Caco-2 (cell line): ENCODE measurements around the gene RALGPS1. TPM values are rescaled to one million over a fixed set of nuclear protein-coding genes. Genes with fewer than 3 reads are reported as not detected.

Experiments
- BruUV-seq: library from RNA; stranded (reverse); fragments of 400-500 nt; replicated peaks from 2 replicates; lab custom pipeline; 2021; lab: Mats Ljungman, UMichigan
- CTCF ChIA-PET: fragments of 300-600 bp; sonication (Branson Sonifier 250); formaldehyde crosslinking; loops from one replicate; lab custom pipeline; 2022; ENCODE audit warnings: antibody characterized with exemption; lab: Charles Lee
- POLR2A ChIA-PET: fragments of 300-600 bp; sonication (Branson Sonifier 250); formaldehyde crosslinking; loops from one replicate; lab custom pipeline; 2022; ENCODE audit warnings: antibody characterized with exemption; lab: Charles Lee
- DNase-seq, 2 experiments: peaks; one replicate each; pipeline versions ENCODE4 v3.0.0 to v3.0.0-alpha.2; 2020 to 2022
- H3K27me3 ChIP-seq: replicated peaks from 2 replicates; pipeline ENCODE4 v1.6.0; 2011; ENCODE audit warnings: low read length; ENCODE audit not compliant: control insufficient read depth, insufficient read depth
- H3K36me3 ChIP-seq: 2 replicates; pipeline ENCODE4 v1.5.1; 2011; ENCODE audit warnings: low read length; ENCODE audit not compliant: control insufficient read depth, insufficient read depth
- H3K4me1 ChIP-seq: fragments of 250-450 bp; sonication (Bioruptor Pico); 2 replicates; pipeline ENCODE4 v1.5.1; 2020; ENCODE audit warnings: mild to moderate bottlenecking
- H3K4me3 ChIP-seq: 2 replicates; pipeline ENCODE4 v1.5.1; 2011; ENCODE audit warnings: low read depth, mild to moderate bottlenecking, control low read depth, low read length
- H3K9me3 ChIP-seq: fragments of 250-450 bp; sonication (Bioruptor Pico); 2 replicates; pipeline ENCODE4 v1.5.1; 2020; ENCODE audit warnings: mild to moderate bottlenecking, moderate library complexity
- H3K27ac Mint-ChIP-seq: one replicate; pipeline ENCODE4 v1.8.0; 2022; ENCODE audit warnings: mixed read lengths; ENCODE audit not compliant: unreplicated experiment
- H3K27me3 Mint-ChIP-seq: one replicate; pipeline ENCODE4 v1.8.0; 2022; ENCODE audit warnings: mixed read lengths; ENCODE audit not compliant: insufficient read depth, unreplicated experiment
- H3K36me3 Mint-ChIP-seq: one replicate; pipeline ENCODE4 v1.8.0; 2022; ENCODE audit warnings: mild to moderate bottlenecking, mixed read lengths; ENCODE audit not compliant: insufficient read depth, unreplicated experiment
- H3K4me1 Mint-ChIP-seq: one replicate; pipeline ENCODE4 v1.8.0; 2022; ENCODE audit warnings: low read depth, mixed read lengths; ENCODE audit not compliant: unreplicated experiment
- H3K4me3 Mint-ChIP-seq: one replicate; pipeline ENCODE4 v1.8.0; 2022; ENCODE audit warnings: mild to moderate bottlenecking, moderate library complexity, mixed read lengths; ENCODE audit not compliant: unreplicated experiment
- H3K9me3 Mint-ChIP-seq: one replicate; pipeline ENCODE4 v1.8.0; 2022; ENCODE audit warnings: mixed read lengths; ENCODE audit not compliant: unreplicated experiment
- intact Hi-C: fragments of 100-400 bp; cut with micrococcal nuclease; formaldehyde crosslinking; loops from one replicate; pipeline ENCODE4 v1.10.0; 2022; ENCODE audit not compliant: unreplicated experiment
- total RNA-seq: library from RNA; stranded (reverse); gene quantifications from 2 replicates; pipeline ENCODE4 v1.2.3, GENCODE V29; 2022
- TF ChIP-seq, protein P1 (sequence below), 2 experiments: fragments of 200-600 bp in 1 of 2; IDR thresholded peaks; 1 replicate in 1 of 2; 2 replicates in 1 of 2; pipeline versions ENCODE4 v1.5.1 to v1.8.0; 2011 to 2022; ENCODE audit warnings: antibody characterized with exemption in 1 of 2, control low read depth in 1 of 2, inconsistent platforms in 1 of 2, low read depth in 1 of 2, low read length in 1 of 2, mild to moderate bottlenecking in 1 of 2, moderate library complexity in 1 of 2; ENCODE audit not compliant: insufficient read depth in 1 of 2, severe bottlenecking in 1 of 2, unreplicated experiment in 1 of 2

Gene RALGPS1
- total RNA-seq, 1 experiment from 2014 or later = 41.5 TPM

DNA sequence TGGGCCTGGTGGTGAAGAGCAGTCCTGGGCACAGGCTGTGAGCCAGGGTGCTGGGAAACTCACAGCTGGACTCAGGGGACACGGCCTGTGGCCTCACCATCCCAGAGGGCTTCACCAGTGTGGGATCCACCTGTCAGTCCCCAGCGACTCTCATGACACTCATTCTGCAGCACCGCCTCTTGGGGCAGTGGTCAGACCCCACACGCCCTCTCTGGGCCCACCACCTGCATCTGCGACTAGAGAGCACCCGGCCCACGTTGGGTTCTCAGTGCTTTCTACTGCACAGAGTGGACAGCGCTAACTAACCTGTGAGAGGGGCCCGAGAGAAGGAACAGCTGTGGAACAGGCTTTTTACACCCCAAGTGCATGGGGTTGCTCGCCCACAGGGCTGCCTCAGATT, 304.2 kb downstream of the RALGPS1 start:
- H3K36me3 ChIP-seq = no peaks in the 10 kb centered on the region; the same call in 1 of the 2 replicates
- ChIA-PET CTCF (no interaction called here), POLR2A (no interaction called here)
- H3K27ac Mint-ChIP-seq = no peak overlapping the region
- BruUV-seq = no TSS peak
- H3K4me3 Mint-ChIP-seq = no peak overlapping the region
- intact Hi-C loops = no loop called here
- peaks cover 14% of the 10 kb centered on the region for H3K4me1 Mint-ChIP-seq
- H3K9me3 ChIP-seq = no peaks in the 10 kb centered on the region
- no peaks in the 10 kb centered on the region for H3K9me3 Mint-ChIP-seq
- peaks cover 9% of the 10 kb centered on the region for H3K36me3 Mint-ChIP-seq
- H3K27me3 Mint-ChIP-seq = peaks cover 3% of the 10 kb centered on the region
- TF ChIP-seq, protein P1, sequence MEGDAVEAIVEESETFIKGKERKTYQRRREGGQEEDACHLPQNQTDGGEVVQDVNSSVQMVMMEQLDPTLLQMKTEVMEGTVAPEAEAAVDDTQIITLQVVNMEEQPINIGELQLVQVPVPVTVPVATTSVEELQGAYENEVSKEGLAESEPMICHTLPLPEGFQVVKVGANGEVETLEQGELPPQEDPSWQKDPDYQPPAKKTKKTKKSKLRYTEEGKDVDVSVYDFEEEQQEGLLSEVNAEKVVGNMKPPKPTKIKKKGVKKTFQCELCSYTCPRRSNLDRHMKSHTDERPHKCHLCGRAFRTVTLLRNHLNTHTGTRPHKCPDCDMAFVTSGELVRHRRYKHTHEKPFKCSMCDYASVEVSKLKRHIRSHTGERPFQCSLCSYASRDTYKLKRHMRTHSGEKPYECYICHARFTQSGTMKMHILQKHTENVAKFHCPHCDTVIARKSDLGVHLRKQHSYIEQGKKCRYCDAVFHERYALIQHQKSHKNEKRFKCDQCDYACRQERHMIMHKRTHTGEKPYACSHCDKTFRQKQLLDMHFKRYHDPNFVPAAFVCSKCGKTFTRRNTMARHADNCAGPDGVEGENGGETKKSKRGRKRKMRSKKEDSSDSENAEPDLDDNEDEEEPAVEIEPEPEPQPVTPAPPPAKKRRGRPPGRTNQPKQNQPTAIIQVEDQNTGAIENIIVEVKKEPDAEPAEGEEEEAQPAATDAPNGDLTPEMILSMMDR (IDR thresholded peaks at IDR 0.05; ENCODE audit: insufficient read depth in 1 of 2, low read depth in 1 of 2, low read length in 1 of 2, severe bottlenecking in 1 of 2, unreplicated experiment in 1 of 2) = no peak
- peaks cover 3% of the 10 kb centered on the region; the same call in 1 of the 2 replicates for H3K4me1 ChIP-seq
- no peak for DNase-seq
- H3K4me3 ChIP-seq = no peak overlapping the region
- H3K27me3 ChIP-seq = no peaks in the 10 kb centered on the region

DNA sequence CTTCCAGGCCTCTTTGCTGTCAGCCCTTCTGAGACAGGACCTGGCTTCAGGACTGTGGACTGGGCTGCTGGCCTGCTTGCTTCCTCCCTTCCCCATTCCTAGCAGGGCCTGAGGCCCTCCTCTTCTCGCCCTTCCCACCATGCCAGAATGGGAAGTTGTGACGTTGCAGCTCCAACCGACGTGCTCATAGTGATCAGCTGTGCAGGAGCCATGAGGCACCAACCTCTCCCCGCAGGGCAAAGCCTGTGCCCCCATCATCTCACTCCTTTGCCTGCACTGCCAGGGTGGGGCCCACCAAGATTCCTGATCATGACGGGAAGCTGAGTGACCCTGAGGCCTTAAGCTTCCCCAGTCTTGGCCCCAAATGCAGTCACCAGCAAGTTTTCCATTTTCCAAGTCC, 304.9 kb downstream of the RALGPS1 start:
- intact Hi-C loops = no loop called here
- Histone ChIP-seq H3K36me3 (no peaks in the 10 kb centered on the region; the same call in 1 of the 2 replicates), H3K9me3 (no peaks in the 10 kb centered on the region), H3K4me1 (peaks cover 2% of the 10 kb centered on the region; the same call in 1 of the 2 replicates), H3K4me3 (no peak overlapping the region), H3K27me3 (no peaks in the 10 kb centered on the region)
- Mint-ChIP-seq H3K27me3 (peaks cover 3% of the 10 kb centered on the region), H3K9me3 (no peaks in the 10 kb centered on the region), H3K4me3 (no peak overlapping the region), H3K36me3 (peaks cover 16% of the 10 kb centered on the region), H3K27ac (no peak overlapping the region), H3K4me1 (peaks cover 11% of the 10 kb centered on the region)
- TF ChIP-seq, protein P1 (IDR thresholded peaks at IDR 0.05; ENCODE audit: insufficient read depth in 1 of 2, low read depth in 1 of 2, low read length in 1 of 2, severe bottlenecking in 1 of 2, unreplicated experiment in 1 of 2) = no peak
- POLR2A ChIA-PET = no interaction called here
- CTCF ChIA-PET = no interaction called here
- no peak for DNase-seq
- BruUV-seq = no TSS peak

- Mint-ChIP-seq H3K36me3 (peaks cover 38% of the 10 kb centered on the region), H3K27ac (no peak overlapping the region), H3K9me3 (no peaks in the 10 kb centered on the region), H3K4me3 (no peak overlapping the region), H3K4me1 (peaks cover 17% of the 10 kb centered on the region), H3K27me3 (peaks cover 3% of the 10 kb centered on the region)
- no TSS peak for BruUV-seq
- intact Hi-C loops = loop anchor here (10.0 kb wide), 1 partner anchor 693 kb away; the partner anchor contains the start of gene ST6GALNAC4
- no peaks in the 10 kb centered on the region for H3K9me3 ChIP-seq
- H3K36me3 ChIP-seq = no peaks in the 10 kb centered on the region
- DNase-seq = no peak
- no peaks in the 10 kb centered on the region for H3K27me3 ChIP-seq
- H3K4me3 ChIP-seq = no peak overlapping the region
- CTCF ChIA-PET = no interaction called here
- TF ChIP-seq, protein P1 (IDR thresholded peaks at IDR 0.05; ENCODE audit: insufficient read depth in 1 of 2, low read depth in 1 of 2, low read length in 1 of 2, severe bottlenecking in 1 of 2, unreplicated experiment in 1 of 2) = no peak
- POLR2A ChIA-PET = no interaction called here
- peaks cover 6% of the 10 kb centered on the region for H3K4me1 ChIP-seq
Observed at GRCh38 chr9:127221695-127222094, 307.1 kb downstream of the RALGPS1 start.
